Trophoblast cell (in vitro differentiated cells and primary cell): ENCODE results near the gene GPR156.

Experiments used
- DNase-seq, 2 donors: peaks; one replicate each; pipeline ENCODE4 v3.0.0-alpha.2; 2016
- H2AFZ ChIP-seq: 2 replicates; pipeline ENCODE4 v1.6.1; 2013; ENCODE audit warnings: low read length, moderate library complexity, mild to moderate bottlenecking; ENCODE audit not compliant: insufficient read depth, poor library complexity
- H2AK5ac ChIP-seq: 2 replicates; pipeline ENCODE4 v1.6.1; 2013; ENCODE audit warnings: mild to moderate bottlenecking, low read length
- H2BK120ac ChIP-seq: 2 replicates; pipeline ENCODE4 v1.6.1; 2013; ENCODE audit warnings: low read length, mild to moderate bottlenecking, moderate library complexity; ENCODE audit not compliant: insufficient read depth, poor library complexity
- H2BK12ac ChIP-seq: 2 replicates; pipeline ENCODE4 v1.6.1; 2013; ENCODE audit warnings: mild to moderate bottlenecking, low read length, moderate library complexity
- H2BK5ac ChIP-seq: 2 replicates; pipeline ENCODE4 v1.6.1; 2013; ENCODE audit warnings: low read length, low read depth, moderate library complexity, mild to moderate bottlenecking; ENCODE audit not compliant: poor library complexity
- H3K14ac ChIP-seq: 2 replicates; pipeline ENCODE4 v1.6.1; 2013; ENCODE audit warnings: mild to moderate bottlenecking, low read length
- H3K18ac ChIP-seq: 2 replicates; pipeline ENCODE4 v1.6.1; 2013; ENCODE audit warnings: mild to moderate bottlenecking, low read length
- H3K23ac ChIP-seq: 2 replicates; pipeline ENCODE4 v1.6.1; 2013; ENCODE audit warnings: low read length
- H3K27ac ChIP-seq: 2 replicates; pipeline ENCODE4 v1.5.1; 2013; ENCODE audit warnings: low read depth, mild to moderate bottlenecking, inconsistent platforms, low read length, moderate library complexity
- H3K27me3 ChIP-seq: 2 replicates; pipeline ENCODE4 v1.6.1; 2013; ENCODE audit warnings: inconsistent platforms, mild to moderate bottlenecking, low read length, moderate library complexity; ENCODE audit not compliant: insufficient read depth
- H3K36me3 ChIP-seq, 2 experiments: 1 replicate in 1 of 2; 2 replicates in 1 of 2; pipeline ENCODE4 v1.6.1; 2013; ENCODE audit warnings: low read length in 2 of 2, mild to moderate bottlenecking in 2 of 2, moderate library complexity in 1 of 2; ENCODE audit not compliant: insufficient read depth in 2 of 2, control insufficient read depth in 1 of 2
- H3K4ac ChIP-seq: 2 replicates; pipeline ENCODE4 v1.6.1; 2013; ENCODE audit warnings: low read depth, mild to moderate bottlenecking, low read length, moderate library complexity
- H3K4me1 ChIP-seq, 2 experiments: 1 replicate in 1 of 2; 2 replicates in 1 of 2; pipeline ENCODE4 v1.6.1; 2013; ENCODE audit warnings: low read length in 2 of 2, mild to moderate bottlenecking in 2 of 2, moderate library complexity in 1 of 2; ENCODE audit not compliant: insufficient read depth in 2 of 2, control insufficient read depth in 1 of 2
- H3K4me2 ChIP-seq: 2 replicates; pipeline ENCODE4 v1.6.1; 2013; ENCODE audit warnings: inconsistent platforms, mild to moderate bottlenecking, low read length, moderate library complexity
- H3K4me3 ChIP-seq: 2 replicates; pipeline ENCODE4 v1.5.1; 2013; ENCODE audit warnings: mild to moderate bottlenecking, low read depth, low read length, inconsistent platforms
- H3K79me1 ChIP-seq: one replicate; pipeline ENCODE4 v1.6.1; 2013; ENCODE audit warnings: low read length
- H3K79me2 ChIP-seq: 2 replicates; pipeline ENCODE4 v1.6.1; 2013; ENCODE audit warnings: low read length, mild to moderate bottlenecking; ENCODE audit not compliant: control insufficient read depth, insufficient read depth, poor library complexity
- H3K9ac ChIP-seq: 2 replicates; pipeline ENCODE4 v1.6.1; 2013; ENCODE audit warnings: mild to moderate bottlenecking, low read length
- H3K9me3 ChIP-seq: 2 replicates; pipeline ENCODE4 v1.6.1; 2013; ENCODE audit warnings: low read depth, mild to moderate bottlenecking, control low read depth, inconsistent platforms, low read length; ENCODE audit not compliant: insufficient read depth
- H4K12ac ChIP-seq: 2 replicates; pipeline ENCODE4 v1.6.1; 2013; ENCODE audit warnings: low read depth, mild to moderate bottlenecking, low read length, moderate library complexity
- H4K8ac ChIP-seq: 2 replicates; pipeline ENCODE4 v1.6.1; 2013; ENCODE audit warnings: low read depth, mild to moderate bottlenecking, low read length, moderate library complexity
- H4K91ac ChIP-seq: one replicate; pipeline ENCODE4 v1.6.1; 2013; ENCODE audit warnings: low read depth, mild to moderate bottlenecking, low read length, moderate library complexity
- WGBS: extraction: QIAGEN DNeasy Blood & Tissue Kit; methylation state at CpG from one replicate; pipeline ENCODE4 v1.1.7; 2013; ENCODE audit warnings: missing lambda C conversion rate; ENCODE audit not compliant: insufficient read length, insufficient coverage; ENCODE audit errors: extremely low coverage; 5-methylcytosine and 5-hydroxymethylcytosine counted together

Gene GPR156

DNA sequence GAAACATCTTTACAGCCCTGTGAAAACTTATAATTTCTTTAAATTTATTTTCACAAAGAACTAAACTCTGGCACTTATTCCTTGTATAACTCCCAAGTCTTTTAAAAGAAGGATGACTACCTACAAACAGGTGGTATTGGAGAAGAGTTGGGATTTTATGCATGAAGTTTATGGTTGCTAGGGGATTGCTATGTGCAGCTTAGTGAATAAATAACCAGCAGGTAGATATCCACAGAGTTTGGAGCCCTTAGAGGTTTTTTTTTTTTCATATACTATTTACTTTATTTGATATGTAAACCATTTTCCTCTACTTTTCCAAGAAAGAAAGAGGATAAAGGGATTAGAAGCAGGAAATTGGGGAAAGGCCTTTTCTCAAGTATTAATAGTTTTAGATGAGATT is 91.5 kb downstream of the GPR156 start:
- Histone ChIP-seq H2BK5ac (no peak overlapping the region), H2AFZ (no peak overlapping the region), H3K36me3 (no peaks in the 10 kb centered on the region), H3K27me3 (no peaks in the 10 kb centered on the region), H4K91ac (no peak overlapping the region), H3K14ac (no peak overlapping the region), H3K23ac (no peak overlapping the region), H2BK120ac (no peak overlapping the region), H4K12ac (no peak overlapping the region), H3K4me1 (no peaks in the 10 kb centered on the region), H3K9ac (no peak overlapping the region), H3K79me1 (no peaks in the 10 kb centered on the region), H2BK12ac (no peak overlapping the region), H3K18ac (no peak overlapping the region), H3K4me2 (no peak overlapping the region), H2AK5ac (no peak overlapping the region), H3K79me2 (no peaks in the 10 kb centered on the region), H3K9me3 (peaks cover 1% of the 10 kb centered on the region), H3K4me3 (no peak overlapping the region), H3K27ac (no peak overlapping the region), H3K4ac (no peak overlapping the region), H4K8ac (no peak overlapping the region)
- no peak for DNase-seq

DNA sequence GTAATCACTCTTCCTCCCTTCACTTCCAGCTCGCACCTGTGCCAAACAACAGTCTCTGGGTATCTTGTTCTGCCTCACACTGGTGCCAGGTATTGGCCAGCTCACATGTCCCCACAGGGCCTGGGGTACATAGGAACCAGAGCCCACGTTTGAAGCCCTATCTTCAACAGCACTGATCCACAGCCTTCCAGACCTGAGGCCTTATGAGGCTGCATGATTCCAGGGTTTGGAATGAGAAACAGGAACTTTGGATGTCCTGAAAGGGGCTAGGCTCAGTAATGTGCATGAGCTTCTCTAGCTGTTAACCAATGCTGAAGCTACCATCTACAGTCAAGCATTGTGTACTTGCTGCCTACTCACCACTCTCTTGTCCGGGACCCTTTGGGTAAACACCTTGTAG is 92.4 kb downstream of the GPR156 start:
- Histone ChIP-seq H3K9ac (no peak overlapping the region), H3K79me1 (no peaks in the 10 kb centered on the region), H3K79me2 (no peaks in the 10 kb centered on the region), H2BK5ac (no peak overlapping the region), H3K4me3 (no peak overlapping the region), H4K8ac (no peak overlapping the region), H3K18ac (no peak overlapping the region), H3K9me3 (peaks cover 1% of the 10 kb centered on the region), H3K14ac (no peak overlapping the region), H3K36me3 (no peaks in the 10 kb centered on the region), H4K12ac (no peak overlapping the region), H3K4me1 (no peaks in the 10 kb centered on the region), H3K27ac (no peak overlapping the region), H2AFZ (no peak overlapping the region), H3K27me3 (no peaks in the 10 kb centered on the region), H4K91ac (no peak overlapping the region), H3K4ac (no peak overlapping the region), H2AK5ac (no peak overlapping the region), H2BK12ac (no peak overlapping the region), H3K4me2 (no peak overlapping the region), H3K23ac (no peak overlapping the region), H2BK120ac (no peak overlapping the region)
- no CpG with 5 or more reads among the region's 3 CpGs for WGBS
- DNase-seq: no peak

DNA sequence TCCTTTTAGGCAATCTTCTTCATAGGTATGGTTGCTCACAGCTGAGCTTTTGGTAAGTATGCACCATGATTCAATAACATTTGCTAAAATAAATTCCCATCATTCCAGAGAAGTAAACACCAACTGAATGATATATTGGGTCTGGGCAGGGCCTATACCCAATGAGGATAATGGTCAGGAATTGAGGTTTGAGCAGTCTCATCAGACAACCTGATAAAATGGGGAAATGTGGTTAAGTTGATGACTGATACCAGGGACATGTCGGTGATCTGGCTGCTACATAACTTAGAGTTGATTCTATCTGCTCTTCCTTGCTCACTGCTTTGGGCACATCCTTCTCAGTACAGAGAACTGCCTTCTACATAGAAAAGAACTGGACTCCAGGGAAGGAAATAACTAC is 92.9 kb downstream of the GPR156 start:
- Histone ChIP-seq H3K27ac (no peak overlapping the region), H3K14ac (no peak overlapping the region), H3K4ac (no peak overlapping the region), H3K4me2 (no peak overlapping the region), H2BK12ac (no peak overlapping the region), H2AK5ac (no peak overlapping the region), H2BK120ac (no peak overlapping the region), H3K18ac (no peak overlapping the region), H3K4me1 (no peaks in the 10 kb centered on the region), H3K9me3 (peaks cover 1% of the 10 kb centered on the region), H3K27me3 (no peaks in the 10 kb centered on the region), H2BK5ac (no peak overlapping the region), H4K12ac (no peak overlapping the region), H3K79me2 (no peaks in the 10 kb centered on the region), H3K4me3 (no peak overlapping the region), H3K36me3 (no peaks in the 10 kb centered on the region), H2AFZ (no peak overlapping the region), H3K23ac (no peak overlapping the region), H4K8ac (no peak overlapping the region), H3K79me1 (no peaks in the 10 kb centered on the region), H4K91ac (no peak overlapping the region), H3K9ac (no peak overlapping the region)
- DNase-seq: peak; percentile 1 to 43
- no CpG with 5 or more reads among the region's 1 CpG for WGBS

DNA sequence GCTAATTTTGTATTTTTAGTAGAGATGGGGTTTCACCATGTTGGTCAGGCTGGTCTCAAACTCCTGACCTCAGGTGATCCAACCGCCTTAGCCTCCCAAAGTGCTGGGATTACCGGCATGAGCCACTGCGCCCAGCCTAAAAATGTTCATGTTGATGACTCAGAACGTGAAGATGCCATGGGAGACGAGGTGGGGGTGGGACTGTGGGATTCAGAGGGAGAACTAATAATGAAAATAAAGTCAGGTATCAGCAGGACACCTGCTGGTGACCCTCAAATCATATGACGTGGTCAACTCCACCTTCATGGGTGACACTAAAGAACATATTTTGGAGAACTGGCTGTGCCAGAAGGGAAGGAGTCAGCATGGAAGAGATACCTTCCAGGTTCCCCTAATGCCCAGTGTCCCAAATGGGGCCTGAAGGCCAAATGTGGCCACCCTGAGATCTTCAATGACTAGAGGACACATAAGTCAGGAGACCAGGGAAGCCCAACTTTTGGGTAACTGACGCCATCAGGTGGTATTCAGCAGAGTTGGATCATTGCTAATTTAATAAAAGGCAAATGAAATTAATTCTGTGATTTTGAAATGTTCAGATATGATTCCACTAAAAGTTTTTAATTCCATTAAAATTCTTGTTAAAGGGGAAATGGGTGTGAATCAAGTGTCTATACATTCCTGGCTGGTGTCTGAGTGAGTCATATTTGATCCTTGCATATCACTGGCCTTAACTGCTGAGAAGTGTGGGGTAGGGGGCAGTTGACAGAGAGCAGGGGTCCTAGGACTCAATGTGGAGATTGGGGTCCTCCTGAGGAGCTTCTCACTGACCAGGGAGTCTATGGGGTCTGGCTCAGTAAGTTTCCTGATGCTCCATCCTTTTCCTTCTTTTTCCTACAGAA is 102.2 kb downstream of the GPR156 start:
- Histone ChIP-seq H2BK5ac (no peak overlapping the region), H2BK12ac (peak overlapping the region; percentile 65)
- WGBS: no CpG with 5 or more reads among the region's 7 CpGs

More for the DNA sequence above, 102.2 kb downstream of the GPR156 start:
- Histone ChIP-seq H3K14ac (no peak overlapping the region), H3K4ac (no peak overlapping the region), H4K91ac (no peak overlapping the region), H2BK120ac (no peak overlapping the region), H4K8ac (no peak overlapping the region), H3K27me3 (no peaks in the 10 kb centered on the region), H2AFZ (no peak overlapping the region), H3K18ac (no peak overlapping the region), H3K79me1 (peaks cover 6% of the 10 kb centered on the region), H4K12ac (no peak overlapping the region), H3K9me3 (no peaks in the 10 kb centered on the region), H3K4me2 (no peak overlapping the region), H3K36me3 (no peaks in the 10 kb centered on the region), H3K4me1 (peaks cover 9 to 15% of the 10 kb centered on the region in 2 experiments), H3K9ac (no peak overlapping the region), H3K79me2 (no peaks in the 10 kb centered on the region), H2AK5ac (no peak overlapping the region), H3K4me3 (no peak overlapping the region), H3K23ac (no peak overlapping the region), H3K27ac (no peak overlapping the region)
- peak in 1 of 2 donors; percentile 48 for DNase-seq
